NK-92 treated with Interleukin-12 subunit alpha and Interleukin-12 subunit beta, amount 100 ng/mL, for 24 hours (cell line): Measurements from ENCODE around the gene MYRIP.
"Not testable (repeated sequence)": the region's sequence is repeated elsewhere in the genome, so short reads cannot be mapped to it uniquely, and the experiment has no call there.

Experiments
- DNase-seq: peaks from one replicate; lab custom pipeline; 2025; lab: John Stamatoyannopoulos, UW

The MYRIP gene

GRCh38 chr3:39809181-39809994, at the start of gene MYRIP:
TSS of gene MYRIP (plus strand) at chr3:39809609. CDS start at chr3:39900817, 91,208 bp downstream.
- DNase-seq: no peak

DNA sequence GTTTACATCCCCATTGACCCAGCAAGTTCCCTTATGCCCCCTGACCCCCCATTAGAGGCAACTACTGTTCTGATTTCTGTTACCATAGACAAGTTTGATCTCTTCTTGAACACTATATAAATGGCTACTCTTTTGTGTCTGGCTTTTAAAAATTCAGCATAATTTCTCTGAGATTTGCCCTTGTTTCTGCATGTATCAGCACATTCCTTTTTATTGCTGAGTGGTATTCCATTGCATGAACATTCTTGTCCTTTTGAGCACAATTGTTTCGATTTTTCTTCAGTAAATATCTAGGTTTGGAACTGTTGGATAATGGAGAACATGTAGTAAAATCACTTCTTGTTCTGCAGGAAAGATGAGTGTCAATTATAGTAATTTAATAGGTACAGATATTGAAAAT, 49.1 kb upstream of the MYRIP start:
- no peak for DNase-seq

- no peak for DNase-seq
These were observed 46.8 kb upstream of the MYRIP start for GRCh38 chr3:39762537-39763070.

GRCh38 chr3:39763390-39763789, 46.0 kb upstream of the MYRIP start:
- no peak for DNase-seq

DNA sequence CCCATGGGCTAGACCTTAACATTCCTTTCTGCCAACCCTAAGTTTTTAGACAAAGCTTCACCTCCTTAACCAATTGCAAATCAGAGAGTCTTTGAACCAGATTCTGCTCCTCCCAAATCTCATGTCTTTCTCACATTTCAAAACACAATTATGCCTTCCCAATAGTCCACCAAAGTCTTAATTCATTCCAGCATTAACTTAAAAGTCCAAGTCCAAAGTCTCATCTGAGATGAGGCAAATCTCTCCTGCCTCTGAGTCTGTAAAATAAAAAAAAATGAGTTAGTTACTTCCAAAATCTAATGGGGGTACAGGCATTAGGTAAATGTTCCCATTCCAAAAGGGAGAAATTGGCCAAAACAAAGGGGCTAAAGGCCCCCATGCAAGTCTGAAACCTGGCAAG, 43.8 kb upstream of the MYRIP start:
- DNase-seq: no peak

- DNase-seq: no peak
These were observed 43.0 kb upstream of the MYRIP start for GRCh38 chr3:39766433-39766832.

DNA sequence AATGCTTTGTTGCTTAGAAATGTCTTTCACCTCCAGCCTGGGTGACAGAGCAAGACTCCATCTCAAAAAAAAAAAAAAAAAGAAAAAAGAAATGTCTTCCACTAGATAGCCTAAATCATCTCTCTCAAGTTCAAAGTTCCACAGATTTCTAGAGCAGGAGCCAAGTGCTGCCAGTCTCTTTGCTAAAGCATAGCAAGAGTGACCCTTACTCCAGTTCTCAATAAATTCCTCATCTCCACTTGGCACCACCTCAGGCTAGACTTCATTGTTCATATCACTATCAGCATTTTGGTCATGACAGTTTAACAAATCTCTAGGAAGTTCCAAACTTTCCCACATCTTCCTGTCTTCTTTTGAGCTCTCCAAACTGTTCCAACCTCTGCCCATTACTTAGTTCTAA, 42.5 kb upstream of the MYRIP start:
- DNase-seq: not testable (repeated sequence)

DNA sequence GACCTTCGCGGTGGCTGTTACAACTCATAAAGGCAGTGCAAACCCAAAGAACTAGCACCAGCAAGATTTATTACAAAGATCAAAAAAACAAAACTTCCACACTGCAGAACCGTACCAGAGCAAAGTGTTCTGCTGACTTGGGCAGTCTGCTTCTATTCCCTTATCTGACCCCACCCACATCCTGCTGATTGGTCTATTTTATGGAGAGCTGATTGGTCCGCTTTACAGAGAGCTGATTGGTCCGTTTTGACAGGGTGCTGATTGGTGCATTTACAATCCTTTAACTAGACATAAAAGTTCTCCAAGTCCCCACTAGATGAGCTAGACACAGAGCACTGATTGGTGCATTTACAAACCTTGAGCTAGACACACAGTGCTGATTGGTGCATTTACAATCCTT, 31.2 kb upstream of the MYRIP start:
- not testable (repeated sequence) for DNase-seq

GRCh38 chr3:39779511-39780230, 29.7 kb upstream of the MYRIP start:
- DNase-seq: no peak

DNA sequence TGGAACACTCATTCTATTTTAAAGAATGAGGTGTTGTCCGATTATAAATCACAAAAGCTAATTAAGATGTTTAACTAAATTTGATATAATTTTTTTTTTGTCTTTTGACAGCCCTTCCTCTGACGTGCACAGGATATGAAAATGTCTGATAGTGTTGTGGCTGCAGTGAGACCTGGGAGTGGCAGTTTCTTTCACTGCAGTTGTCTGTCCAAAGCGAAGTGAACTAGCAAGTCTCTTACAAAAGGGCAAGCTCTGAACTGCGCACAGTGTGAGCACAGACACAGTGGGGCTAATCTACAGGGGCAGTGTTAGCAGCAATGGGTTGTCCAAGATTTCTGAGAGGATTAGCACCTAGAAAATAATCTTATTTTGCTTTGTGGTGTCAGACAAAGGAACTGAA, 29.1 kb upstream of the MYRIP start:
- DNase-seq: no peak

- DNase-seq: no peak
These were observed 28.4 kb upstream of the MYRIP start for GRCh38 chr3:39781025-39781424.

DNA sequence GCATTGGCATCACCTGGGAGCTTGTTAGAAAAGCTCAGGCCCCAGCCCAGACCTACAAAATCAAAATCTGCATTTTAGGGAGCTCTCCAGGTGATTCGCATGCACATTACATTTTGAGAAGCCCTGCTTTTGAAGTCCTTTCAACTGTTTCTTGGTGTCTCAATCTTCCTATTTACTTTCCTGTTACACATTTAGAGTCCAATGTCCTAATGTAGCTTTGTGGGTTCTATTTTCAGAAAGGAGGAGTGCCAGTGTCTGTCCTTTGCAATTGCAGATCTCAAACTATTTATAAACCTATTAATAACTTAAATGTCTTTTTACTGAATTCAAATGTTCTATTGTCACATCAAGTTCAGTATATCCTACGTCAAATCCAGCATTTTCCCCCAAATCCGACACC, 27.8 kb upstream of the MYRIP start:
- no peak for DNase-seq

DNA sequence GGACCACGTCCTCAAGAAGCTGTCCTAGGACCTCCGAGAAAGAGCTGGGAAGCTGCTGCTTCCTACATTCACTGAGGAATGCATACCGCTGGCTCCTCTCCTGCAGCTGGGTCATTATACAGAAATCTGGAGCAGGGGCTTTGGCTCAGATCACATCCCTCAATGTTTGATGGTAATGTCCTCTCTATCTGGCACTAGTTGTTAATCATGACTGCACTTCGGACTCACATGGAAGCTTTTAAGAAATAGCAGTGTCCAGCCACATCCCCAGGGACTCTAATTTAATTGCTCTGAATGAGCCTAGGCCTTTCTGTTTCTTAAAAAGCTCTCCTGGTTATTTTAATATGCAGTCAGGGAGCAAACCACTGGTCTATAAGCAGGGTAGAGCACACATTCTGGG, 25.7 kb upstream of the MYRIP start:
- no peak for DNase-seq

- DNase-seq: no peak
These were observed 24.5 kb upstream of the MYRIP start for GRCh38 chr3:39784922-39785321.

DNA sequence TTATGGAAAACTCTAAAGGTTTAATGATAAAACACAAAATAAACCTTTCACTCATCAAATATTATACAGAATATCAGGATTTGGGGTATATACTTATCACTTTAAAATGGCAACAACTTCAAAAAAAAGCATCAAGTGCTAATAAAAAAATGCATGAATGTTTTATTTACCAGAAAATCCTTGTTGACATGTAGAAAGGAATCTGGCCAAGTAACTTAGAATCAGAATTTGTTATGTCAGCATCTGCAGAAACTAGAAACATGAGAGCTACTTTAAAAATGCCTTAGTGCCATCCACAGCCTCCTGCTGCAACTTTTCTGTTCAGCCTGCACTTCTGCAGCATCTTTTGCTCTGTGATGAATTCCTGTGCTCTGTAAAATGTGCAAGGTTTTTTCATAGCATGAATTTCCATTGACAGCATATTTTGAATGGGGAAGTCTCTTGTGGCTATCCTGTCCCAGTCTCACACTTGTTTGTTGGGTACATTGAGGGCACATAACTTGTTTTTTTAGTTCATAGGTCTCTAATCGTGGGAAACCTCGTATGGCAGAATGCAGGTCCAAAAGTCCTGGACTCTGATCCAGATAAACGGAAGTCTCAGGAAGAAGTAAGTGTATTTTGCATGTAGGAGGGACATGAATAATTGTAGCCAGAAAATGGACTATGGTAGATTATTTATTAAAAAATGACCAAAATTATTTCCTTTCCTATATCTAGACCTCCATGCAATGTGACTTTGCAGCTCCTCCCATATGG, 21.1 kb upstream of the MYRIP start:
- no peak for DNase-seq

- no peak for DNase-seq
These were observed 17.8 kb upstream of the MYRIP start for GRCh38 chr3:39791603-39792002.

GRCh38 chr3:39794880-39795279, 14.5 kb upstream of the MYRIP start:
- no peak for DNase-seq

- DNase-seq: no peak
These were observed 8.2 kb upstream of the MYRIP start for GRCh38 chr3:39801216-39801615.

DNA sequence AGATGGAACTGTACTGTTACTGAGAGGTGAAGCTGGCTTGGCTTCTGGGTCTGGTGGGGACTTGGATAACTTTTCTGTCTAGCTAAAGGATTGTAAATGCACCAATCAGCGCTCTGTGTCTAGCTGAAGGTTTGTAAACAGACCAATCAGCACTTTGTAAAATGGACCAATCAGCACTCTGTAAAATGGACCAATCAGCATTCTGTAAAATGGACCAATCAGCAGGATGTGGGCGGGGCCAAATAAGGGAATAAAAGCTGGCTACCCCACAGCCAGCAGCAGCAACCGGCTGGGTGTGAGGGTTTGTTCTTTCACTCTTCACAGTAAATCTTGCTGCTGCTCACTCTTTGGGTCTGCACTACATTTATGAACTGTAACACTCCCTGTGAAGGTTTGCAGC, 6.9 kb upstream of the MYRIP start:
- not testable (repeated sequence) for DNase-seq

DNA sequence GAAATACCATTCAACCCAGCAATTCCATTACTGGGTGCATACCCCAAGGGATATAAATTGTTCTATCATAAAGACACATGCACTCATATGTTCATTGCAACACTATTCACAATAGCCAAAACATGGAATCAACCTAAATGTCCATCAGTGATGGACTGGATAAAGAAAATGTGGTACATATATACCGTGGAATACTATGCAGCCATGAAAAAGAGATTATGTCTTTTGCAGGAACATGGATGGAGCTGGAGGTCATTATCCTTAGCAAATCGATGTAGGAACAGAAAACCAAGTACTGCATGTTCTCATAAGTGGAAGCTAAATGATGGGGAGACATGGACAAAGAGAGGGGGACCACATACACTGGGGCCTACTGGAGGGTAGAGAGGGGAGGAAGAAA, 5.5 kb upstream of the MYRIP start:
- no peak for DNase-seq

DNA sequence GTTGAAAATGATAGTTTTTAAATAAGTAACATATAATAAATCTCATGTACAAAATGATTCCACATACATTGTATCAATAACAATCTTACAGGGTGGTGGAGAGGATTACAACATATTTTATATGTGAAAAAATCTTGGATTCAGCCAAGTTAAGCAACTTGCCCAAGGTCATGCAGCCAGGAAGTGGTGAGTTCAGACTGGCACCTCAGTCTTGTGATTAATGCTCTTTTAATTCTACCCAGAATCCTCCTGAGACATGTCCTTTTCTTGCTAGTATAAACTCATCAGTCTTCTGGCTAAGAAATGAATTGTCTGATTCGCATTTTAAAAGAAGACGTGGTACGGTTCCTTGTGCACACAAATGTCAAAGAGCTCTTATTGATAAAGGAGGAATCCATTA, 4.5 kb upstream of the MYRIP start:
- no peak for DNase-seq

DNA sequence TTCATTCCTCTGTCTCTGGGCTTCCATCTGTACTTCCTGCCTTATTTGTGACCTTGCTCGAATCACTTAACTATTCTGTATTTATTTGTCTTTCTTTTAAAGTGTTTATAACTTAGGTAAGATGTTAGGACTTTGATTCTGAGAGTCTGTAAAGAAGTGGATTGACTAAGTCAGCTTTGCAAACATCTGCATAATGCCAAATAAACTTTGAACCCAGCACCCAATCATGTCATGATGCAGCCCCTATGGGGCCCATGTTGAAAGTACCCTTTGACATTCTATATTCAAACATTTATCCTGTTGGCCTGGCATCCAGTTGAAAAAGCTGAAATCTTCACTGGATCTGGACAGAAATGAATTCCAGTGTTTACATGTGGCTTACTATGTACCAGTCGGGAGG, 3.8 kb upstream of the MYRIP start:
- DNase-seq: no peak

GRCh38 chr3:39806820-39807219, 2.6 kb upstream of the MYRIP start:
- DNase-seq: no peak
